NCI-H187 (cell line): Measurements from ENCODE around the gene SEC24B.
A peak's percentile ranks its signal among the peaks of the same experiment; 100 is the strongest.

ENCODE experiments used
- DNase-seq, 2 experiments: peaks; one replicate each; lab custom pipeline; 2025; lab: John Stamatoyannopoulos, UW

Gene SEC24B

DNA sequence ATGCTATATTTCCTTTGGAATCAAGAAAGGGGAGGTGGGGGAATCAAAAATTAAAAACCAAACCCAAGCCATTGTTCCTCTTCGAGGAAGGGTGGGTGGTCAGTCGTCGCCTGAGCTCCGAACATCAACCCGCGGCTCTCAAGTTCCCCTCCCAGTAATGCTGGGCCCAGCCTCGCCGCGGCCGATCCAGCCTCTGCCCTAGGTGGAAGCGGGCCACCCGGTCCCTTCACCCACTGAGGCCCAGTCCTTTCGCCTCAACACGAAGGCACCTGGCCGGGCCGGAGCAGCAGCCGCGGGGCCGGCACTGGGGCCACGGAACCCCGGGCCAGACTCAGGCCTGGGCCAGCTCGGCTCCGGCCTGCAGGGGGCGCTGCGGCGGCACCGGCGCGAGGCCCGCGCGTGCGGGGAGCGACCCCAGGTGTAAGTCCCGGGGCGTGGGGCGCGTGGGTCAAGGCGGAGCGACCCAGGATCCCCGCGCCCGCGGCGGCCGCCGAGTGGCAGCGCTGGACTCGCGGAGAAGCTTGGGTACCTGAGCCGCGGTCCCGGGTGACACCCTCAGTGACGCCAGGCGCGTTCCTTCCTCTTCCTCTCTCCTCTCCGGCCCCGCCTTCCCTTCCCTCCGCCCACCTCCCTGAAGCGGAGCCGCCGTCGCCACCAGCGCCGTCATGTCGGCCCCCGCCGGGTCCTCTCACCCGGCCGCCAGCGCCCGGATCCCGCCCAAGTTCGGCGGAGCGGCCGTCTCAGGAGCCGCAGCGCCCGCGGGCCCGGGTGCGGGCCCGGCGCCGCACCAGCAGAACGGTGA is at the start of gene SEC24B:
Gene SEC24B (plus strand): TSS at position 611 of the 802 bp plus-strand sequence. CDS start 55 bp downstream, at position 666.
- DNase-seq, result peak in 1 of 2 experiments; percentile 36

DNA sequence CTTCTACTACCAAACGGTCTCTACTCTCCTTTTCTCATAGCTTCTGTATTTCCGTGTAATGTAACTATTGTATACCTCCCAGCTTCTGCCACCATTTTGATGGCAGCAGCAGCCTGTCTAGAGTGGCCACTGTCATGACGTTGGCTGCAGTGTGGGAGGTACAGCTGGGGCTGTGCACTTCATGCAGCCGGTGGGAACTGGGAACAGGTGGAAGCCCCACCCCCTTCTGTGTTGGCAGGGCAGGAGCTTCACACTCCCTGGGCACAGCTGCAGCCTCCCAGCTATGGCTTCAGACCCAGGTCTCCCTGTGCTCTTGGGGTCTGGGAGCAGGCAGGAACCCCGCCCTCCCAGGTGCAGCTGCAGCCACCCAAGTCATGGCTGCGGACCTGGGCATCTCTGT is 49.8 kb upstream of the SEC24B start:
- DNase-seq, result no peak

DNA sequence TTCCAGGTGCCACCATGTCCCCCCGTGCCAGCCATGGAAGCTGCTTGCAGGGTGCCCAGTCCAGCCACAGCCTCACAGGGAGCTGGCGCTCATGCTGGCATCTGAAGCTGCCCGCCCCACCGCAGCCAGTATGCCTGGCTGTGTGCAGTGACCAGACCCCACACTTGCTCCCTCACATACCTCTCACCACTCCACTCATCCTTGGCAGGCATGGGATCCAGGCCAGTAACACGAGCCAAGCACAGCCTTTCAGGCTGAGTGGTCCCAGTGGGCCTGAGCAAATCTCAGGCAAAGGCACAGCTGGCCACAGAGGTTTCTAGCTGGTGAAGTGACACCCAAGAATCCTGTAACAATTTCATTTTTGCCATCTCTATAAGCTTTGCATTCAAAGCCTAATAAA is 48.4 kb upstream of the SEC24B start:
- DNase-seq, result no peak

DNA sequence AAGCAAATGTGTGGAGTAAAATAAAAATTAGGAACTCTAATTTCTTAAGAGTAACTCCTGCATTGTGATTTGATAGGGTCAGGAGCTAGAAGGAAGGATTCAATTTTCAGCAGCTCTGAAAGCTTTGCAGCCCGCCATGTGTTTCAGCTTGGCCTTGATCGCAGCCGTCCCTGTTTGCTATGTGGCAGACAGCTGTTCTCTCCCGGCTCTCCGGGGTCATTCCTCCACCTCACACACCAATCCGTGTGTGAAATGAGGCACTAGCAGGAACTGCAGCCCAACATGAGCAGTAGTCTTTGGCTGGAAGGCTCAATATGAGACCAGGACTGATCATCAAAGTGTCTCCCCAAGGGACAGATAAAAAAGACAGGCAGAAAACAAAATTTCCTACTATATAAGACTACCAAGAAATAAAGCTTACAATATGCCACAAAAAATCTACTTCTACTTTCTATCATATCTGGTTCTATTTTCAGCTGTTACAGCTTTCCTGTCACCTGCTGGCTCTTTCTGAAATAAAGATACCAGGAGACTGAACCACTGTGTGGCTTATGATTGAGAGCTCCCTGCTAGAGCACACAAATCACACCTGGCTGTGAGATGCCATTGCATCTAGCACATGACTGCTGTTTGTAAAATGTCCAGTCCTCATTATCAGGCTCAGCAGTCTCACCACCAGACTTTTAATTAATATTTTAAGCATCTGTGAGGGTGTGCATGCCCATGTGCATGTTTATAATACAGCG is 44.1 kb upstream of the SEC24B start:
- no peak for DNase-seq

DNA sequence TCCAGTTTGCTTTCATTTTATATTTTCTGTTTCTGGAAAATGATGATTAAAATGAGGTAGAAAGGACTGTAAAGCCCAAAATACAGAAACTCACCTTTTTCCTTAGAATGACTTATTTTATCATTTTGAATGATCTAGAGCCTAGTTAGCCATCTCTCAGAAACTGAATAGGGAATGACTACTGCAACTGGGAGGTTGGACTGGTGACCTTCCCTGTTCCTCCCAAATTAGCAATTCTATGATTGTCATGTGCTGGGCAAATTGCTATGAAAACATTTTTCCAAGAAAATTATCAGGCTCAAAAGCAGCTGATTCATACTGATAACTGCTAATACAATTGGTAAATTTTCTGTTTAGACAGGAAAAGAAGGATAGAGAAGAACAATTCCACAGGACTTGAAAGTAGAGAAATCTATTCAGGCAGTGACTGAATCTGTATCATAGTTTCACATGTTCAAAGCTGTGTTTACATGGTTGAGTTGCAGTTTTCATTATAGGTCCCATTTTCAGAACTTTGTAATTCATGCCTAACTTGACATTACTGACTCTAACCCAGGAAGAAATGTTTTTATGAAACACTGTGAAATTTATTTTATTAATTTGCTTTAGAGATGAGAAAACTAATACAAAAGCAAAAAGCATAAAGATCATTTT is 43.4 kb upstream of the SEC24B start:
- DNase-seq, result no peak

DNA sequence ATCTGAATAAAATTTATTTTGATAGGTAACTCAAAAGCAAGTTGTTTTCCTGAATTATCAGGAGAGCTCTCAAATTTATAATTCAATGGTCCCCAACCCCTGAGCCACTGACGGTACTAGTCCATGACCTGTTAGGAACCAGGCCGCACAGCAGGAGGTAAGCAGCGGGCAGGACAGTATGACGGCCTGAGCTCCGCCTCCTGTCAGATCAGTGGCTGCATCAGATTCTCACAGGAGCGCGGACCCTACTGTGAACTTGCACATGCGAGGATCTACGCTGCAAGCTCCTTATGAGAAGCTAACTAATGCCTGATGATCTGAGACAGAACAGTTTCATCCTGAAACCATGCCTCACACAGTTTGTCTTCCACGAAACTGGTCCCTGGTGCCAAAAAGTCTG is 37.9 kb upstream of the SEC24B start:
- no peak for DNase-seq

DNA sequence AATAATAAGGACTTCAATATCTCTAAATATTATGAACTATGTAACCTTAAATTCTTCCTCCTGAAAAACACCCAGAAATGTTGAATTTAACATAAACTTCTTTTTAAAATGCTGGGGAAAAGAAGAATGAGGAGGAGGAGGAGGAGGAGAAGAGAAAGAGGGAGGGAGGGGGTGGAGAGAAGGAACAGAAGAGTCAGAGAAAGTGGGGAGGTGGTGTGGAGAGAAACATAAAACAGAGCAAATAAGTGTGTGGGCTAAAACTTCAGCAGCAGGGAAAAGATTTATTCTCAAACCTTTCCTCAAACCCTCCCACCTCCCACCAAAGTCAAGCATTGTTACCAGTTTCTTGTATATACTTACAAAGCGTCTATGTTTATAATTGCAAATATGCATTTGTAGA is 34.7 kb upstream of the SEC24B start:
- DNase-seq, result no peak

DNA sequence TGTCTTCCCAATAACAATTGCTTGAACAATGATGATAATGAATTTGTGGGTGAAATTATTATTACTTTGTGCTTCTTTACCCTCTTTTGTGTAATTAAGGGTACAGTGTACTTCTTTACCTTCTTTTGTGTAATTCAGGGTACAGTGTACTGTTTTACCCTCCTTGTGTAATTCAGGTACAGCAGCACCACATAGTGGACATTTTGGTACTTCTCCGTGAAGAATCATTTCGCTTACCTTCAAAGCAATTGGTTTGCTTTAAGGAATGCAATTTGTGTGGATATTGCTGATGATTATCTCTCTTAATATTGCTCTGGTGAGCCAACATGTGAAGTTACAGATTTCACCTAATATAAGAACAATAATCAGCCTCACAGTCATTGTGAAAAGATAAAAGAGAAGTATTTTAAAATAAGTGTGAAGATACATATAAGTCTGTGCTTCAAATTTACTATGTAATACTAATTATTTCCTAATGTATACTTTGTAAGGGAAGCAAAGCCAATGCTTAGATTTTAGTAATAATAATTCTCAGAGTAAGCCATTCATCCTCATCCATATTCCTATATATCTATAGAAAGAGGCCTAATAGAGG is 27.2 kb upstream of the SEC24B start:
- DNase-seq, result no peak

DNA sequence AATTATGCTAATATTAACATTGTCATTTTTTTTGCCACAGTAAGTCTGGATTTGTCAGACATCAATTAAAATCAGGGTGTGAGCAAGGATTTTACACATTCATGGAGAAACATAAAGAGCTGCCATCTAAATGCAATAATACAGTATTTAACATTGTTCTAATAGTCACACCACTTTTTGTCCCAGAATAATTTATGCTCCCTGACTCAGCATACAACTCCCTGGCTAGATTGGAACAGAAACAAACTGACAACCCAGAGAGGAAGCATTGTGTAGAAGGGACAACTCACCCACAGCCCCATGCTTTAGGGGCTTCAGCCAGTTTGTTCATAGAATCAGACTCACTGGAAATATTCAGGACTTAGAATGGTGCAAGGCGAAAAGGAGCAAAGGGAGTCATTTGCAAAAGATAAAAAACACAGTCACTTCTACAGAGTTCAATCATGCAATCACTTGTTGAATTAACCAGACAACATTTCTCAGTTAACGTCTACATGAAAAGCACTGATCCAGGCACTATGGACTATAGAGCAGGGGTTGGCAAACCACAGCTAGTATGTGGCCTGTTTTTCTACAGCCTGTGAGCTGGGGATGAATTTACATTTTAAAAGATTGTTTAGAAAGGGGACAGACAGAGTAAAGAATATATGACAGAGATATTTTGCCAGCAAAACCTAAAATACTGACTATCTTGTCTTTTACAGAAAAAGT is 26.4 kb upstream of the SEC24B start:
- DNase-seq, result no peak

DNA sequence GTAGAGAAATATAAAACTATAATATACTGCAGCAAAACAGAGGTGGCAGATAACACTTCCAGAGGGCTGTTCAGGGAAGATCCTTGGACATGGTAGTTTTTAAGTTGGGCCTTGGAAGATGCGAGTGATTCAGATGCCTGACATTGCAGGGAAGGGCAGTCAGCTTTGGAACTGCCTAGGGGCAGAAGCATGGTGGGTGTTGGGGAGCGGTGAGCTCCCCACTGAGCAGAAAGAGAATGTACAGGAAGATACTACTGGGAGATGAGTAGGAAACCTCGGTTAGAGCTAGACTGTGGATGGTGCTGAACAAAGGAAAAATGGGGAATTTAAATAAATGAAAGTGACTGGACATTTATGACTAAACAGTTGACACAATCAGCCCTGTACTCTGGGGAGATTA is 24.9 kb upstream of the SEC24B start:
- no peak for DNase-seq

DNA sequence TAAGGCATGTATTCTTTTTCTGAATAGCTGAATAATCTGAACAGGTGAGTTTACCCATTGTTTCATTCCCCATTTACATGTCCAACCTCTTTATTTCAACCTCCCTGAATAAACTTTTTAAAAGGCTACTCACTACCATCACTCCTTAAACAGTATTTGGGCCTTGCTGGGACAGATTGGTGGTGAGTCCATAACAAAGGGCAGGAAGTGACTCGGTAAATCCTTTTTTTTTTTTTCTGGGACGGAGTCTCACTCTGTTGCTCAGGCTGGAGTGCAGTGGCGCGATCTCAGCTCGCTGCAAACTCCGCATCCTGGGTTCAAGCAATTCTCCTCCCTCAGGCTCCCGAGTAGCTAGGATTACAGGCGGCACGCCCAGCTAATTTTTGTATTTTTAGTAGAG is 23.4 kb upstream of the SEC24B start:
- DNase-seq, result no peak

DNA sequence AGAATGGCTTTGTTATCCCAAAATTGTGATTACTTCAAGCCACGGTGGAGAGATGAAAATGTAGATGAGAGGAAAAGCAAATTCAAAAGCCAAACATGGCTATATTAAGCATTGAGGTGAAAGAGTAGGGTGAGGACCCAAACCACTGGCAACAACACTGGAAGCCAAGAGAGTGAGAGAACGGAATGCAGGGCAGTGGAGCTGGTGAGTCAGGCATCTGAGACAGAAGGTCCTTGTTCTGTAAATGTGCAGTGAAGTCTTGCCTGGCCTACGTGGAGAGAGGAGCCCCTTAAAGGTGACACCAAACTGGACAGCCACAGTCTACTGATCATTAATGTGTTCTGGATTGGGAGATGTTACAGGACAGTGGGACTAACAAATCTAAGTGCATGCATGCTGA is 22.8 kb upstream of the SEC24B start:
- DNase-seq, result no peak

DNA sequence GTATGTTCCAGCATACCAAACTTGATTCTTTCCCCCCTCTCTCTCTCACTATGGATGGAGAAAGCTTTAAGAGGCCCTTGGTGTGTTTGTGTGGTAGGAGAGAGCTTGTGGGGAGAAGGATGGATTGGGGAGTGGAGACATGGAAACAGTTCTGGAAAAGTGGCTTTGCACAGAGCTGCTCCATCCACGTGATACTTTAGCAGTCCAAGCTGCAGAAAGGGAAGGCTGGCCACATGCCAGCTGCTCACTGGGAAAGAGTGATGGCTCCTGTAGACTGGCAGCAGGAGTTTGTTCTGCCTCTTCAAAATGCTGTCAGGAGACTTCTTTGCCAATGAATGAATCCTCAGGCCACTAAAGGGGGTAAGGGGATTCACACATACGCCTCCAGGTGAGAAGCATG is 21.7 kb upstream of the SEC24B start:
- DNase-seq, result no peak

DNA sequence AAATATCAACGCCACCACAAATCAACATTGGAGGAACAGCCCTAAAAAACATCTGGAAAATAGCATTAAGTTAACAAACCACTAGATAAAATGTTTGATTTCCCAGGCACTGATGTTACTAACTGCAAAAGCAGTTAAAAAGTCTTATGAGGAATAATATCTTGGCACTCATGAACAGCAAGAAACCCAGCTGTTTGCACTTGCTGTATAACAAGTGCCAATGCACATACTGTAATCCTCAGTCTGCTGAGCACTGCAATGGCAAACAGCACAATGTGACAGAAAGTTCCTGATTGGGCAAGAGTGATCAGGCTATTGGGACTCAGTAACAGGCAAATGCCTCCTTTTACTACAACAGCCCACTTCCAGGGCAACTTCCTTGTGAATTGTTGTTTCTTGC is 20.8 kb upstream of the SEC24B start:
- no peak for DNase-seq

DNA sequence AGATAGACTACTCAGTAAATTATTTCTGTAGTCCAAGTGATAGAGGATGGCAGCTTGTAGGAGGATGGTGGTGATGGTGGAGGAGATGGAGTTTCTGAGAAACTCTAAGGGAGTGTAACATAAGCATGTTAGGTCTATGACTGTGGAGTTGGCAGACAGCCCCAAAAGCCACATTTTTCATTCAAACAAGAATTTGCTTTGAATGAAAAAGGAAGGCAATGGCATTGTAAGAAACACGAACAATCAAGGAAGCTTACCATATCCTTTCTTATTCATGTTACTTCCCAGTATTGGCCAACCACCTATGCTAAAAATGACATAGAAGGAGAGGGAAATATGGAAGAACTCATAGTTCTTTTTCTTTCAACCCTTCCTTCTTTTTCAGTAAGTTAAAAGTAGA is 18.7 kb upstream of the SEC24B start:
- DNase-seq, result no peak

DNA sequence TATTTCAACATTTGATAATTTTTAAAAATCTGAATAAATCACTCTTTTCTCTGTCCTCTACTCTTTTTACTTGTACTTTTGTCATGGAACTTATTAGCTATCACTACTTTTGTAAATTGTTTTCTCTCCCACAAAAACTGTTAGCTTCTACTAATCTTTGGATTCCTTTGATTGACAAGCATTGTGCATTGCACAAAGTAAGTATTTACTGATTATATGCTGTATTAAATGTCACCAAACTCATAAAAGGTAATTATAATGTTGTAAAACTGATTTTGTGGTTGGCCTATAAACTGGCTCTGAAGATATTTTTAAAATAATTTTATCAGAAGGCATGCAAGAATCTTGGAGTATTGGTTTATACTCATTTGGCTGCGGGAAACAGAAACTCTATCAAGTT is 15.0 kb upstream of the SEC24B start:
- no peak for DNase-seq

DNA sequence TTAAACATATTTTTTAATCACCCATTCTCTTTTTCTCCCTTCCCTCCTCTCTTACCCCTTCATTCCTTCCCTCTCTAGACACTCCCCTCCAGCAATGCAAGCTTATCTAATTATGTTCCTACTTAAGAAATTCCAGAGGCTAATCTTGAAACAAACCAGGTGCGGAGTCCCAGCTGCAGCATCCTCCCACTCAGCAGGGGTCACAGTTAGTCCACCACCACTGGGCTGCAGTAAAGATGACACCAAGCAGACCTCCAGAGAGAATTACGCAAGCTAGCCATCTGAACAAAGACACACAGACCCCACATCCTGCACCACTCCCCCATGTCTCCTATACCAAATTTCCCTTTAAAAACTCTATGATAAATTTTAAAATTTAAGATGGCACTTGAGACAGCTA is 13.9 kb upstream of the SEC24B start:
- DNase-seq, result no peak

DNA sequence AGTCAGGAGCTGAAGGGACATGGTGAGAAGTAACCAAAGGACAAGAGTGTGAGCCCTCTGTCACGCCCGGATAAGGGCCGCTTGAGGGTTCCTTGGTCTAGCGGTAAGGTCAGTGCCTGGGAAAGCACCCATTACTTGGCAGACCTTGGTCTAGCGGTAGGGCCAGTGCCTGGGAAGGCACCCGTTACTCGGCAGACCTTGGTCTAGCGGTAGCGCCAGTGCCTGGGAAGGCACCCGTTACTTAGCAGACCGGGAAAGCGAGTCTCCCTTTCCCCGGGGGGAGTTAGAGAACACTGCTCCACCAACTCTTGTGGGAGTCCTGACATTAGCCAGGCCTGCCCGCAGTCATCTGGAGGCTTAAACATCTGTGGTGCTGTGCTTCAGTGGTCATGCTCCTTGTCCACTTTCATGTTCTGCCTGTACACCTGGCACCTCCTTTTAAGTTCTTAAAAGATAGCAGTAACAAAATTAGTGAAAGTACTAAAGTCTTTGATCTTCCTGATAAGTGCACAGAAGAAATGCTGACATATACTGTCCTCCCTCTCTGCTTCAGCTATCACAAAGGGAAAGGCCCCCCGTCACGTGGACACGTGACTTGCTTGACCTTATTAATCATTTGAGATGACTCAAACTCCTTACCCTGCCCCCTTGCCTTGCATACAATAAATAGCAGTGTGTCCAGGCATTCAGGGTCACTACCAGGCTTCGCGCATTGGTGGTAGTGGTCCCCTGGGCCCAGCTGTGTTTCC is 9.3 kb upstream of the SEC24B start:
- DNase-seq, result no peak

DNA sequence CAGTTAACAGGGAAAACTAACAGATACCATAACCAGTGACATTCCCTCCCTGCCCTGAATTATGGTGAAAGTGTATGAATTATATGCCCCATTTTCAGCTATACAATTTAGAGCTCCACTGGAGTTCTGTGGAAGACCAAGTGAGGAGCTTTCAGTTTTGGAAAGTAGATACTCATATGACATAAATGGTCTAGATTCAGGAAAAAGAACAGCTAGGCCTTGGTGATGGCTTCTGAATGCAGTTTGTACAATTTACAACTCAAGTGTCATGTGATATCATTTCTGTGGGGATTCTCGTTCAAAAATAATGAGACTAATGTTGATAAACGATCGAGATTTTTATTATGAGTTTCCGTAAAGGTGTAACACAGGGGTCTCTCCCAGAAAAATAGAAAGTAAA is 8.2 kb upstream of the SEC24B start:
- DNase-seq, result no peak

DNA sequence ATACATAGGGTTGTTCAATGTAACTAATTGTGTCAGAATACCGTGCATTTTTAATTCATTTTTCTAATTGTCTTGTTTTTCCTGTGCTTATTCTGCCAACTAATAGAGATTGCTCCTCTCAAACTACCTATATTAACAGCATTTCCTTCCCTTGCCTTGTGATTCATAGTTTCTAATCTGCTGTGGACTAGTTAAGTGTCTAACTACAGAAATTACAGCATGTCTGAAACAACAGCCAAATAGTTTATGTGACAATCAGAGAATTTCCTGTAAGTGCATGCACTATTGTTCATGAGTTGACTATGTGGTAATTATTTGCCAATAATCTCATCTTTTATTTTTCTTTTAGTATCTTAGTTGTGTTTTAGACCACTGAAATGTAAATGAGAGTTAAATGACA is 4.1 kb upstream of the SEC24B start:
- no peak for DNase-seq

DNA sequence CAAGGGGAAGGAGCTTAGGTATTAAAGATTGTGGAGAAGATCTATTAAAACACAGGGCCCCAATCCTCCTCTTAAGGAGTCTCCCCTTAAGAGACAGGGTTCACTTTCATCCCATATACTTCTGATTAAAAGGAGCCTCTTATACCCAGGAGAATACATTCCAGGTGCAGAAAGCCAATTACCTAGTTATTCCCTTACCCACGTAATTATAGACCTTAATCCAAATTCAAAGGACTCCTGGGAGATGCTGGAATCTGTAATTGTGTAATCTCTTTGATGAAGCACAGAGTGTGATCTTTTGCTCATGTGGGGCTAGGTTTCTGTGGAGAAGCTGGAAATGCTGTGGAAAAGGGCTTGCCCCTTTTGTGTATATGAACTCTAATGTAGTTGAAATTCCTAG is 1.4 kb upstream of the SEC24B start:
- no peak for DNase-seq
